Measurements from ENCODE around the gene CDK5RAP2. TPM values are rescaled to one million over a fixed set of nuclear protein-coding genes. Genes with fewer than 3 reads are reported as not detected.

The CDK5RAP2 gene
- polyA plus RNA-seq, 1 experiment, result 30.3 TPM

GRCh38 chr9:120398286-120398685 lies 181.7 kb downstream of the CDK5RAP2 start:
- no peak for TF ChIP-seq CTCF (IDR thresholded peaks at IDR 0.05; ENCODE audit: low read depth, low read length)
- POLR2A ChIA-PET, result no interaction called here
- no peak for DNase-seq (ENCODE audit: low read depth, low spot score)
- no peak overlapping the region for H3K27ac ChIP-seq (ENCODE audit: low read depth, low read length)
- H3K4me3 ChIP-seq (ENCODE audit: low read depth, low read length), result no peak overlapping the region
- no peaks in the 10 kb centered on the region for H3K27me3 ChIP-seq (ENCODE audit: control insufficient read depth, insufficient read depth, low read length)
- CTCF ChIA-PET, result no interaction called here
- no peaks in the 10 kb centered on the region for H3K9me3 ChIP-seq (ENCODE audit: control insufficient read depth, insufficient read depth, low read length)

- DNase-seq (ENCODE audit: low read depth, low spot score), result no peak
- POLR2A ChIA-PET, result no interaction called here
- CTCF ChIA-PET, result interaction anchor here (1.1 kb wide), 1 partner anchor 80 kb away, joined by 4 read pairs; no protein-coding TSS in a partner anchor
- Histone ChIP-seq H3K9me3 (ENCODE audit: control insufficient read depth, insufficient read depth, low read length) (no peaks in the 10 kb centered on the region), H3K27me3 (ENCODE audit: control insufficient read depth, insufficient read depth, low read length) (no peaks in the 10 kb centered on the region), H3K4me3 (ENCODE audit: low read depth, low read length) (no peak overlapping the region), H3K27ac (ENCODE audit: low read depth, low read length) (no peak overlapping the region)
- no peak for TF ChIP-seq CTCF (IDR thresholded peaks at IDR 0.05; ENCODE audit: low read depth, low read length)
These were observed 182.5 kb downstream of the CDK5RAP2 start for GRCh38 chr9:120397453-120397852.

GRCh38 chr9:120396931-120397330 lies 183.0 kb downstream of the CDK5RAP2 start:
- Histone ChIP-seq H3K27ac (ENCODE audit: low read depth, low read length) (no peak overlapping the region), H3K9me3 (ENCODE audit: control insufficient read depth, insufficient read depth, low read length) (no peaks in the 10 kb centered on the region), H3K4me3 (ENCODE audit: low read depth, low read length) (no peak overlapping the region), H3K27me3 (ENCODE audit: control insufficient read depth, insufficient read depth, low read length) (no peaks in the 10 kb centered on the region)
- no peak for DNase-seq (ENCODE audit: low read depth, low spot score)
- ChIA-PET CTCF (interaction anchor here (0.6 to 1.1 kb wide), 3 partner anchors 42 to 659 kb away, joined by 3 to 4 read pairs (median 3); no protein-coding TSS in a partner anchor), POLR2A (no interaction called here)
- no peak for TF ChIP-seq CTCF (IDR thresholded peaks at IDR 0.05; ENCODE audit: low read depth, low read length)

GRCh38 chr9:120396418-120396817 lies 183.5 kb downstream of the CDK5RAP2 start:
- H3K27ac ChIP-seq (ENCODE audit: low read depth, low read length), result no peak overlapping the region
- no peak for TF ChIP-seq CTCF (IDR thresholded peaks at IDR 0.05; ENCODE audit: low read depth, low read length)
- ChIA-PET CTCF (interaction anchor here (0.6 to 1.1 kb wide), 3 partner anchors 43 to 659 kb away, joined by 3 to 4 read pairs (median 3); no protein-coding TSS in a partner anchor), POLR2A (no interaction called here)
- no peaks in the 10 kb centered on the region for H3K9me3 ChIP-seq (ENCODE audit: control insufficient read depth, insufficient read depth, low read length)
- H3K4me3 ChIP-seq (ENCODE audit: low read depth, low read length), result no peak overlapping the region
- H3K27me3 ChIP-seq (ENCODE audit: control insufficient read depth, insufficient read depth, low read length), result no peaks in the 10 kb centered on the region
- DNase-seq (ENCODE audit: low read depth, low spot score), result no peak

GRCh38 chr9:120395376-120395775 lies 184.6 kb downstream of the CDK5RAP2 start:
- POLR2A ChIA-PET, result no interaction called here
- DNase-seq (ENCODE audit: low read depth, low spot score), result no peak
- Histone ChIP-seq H3K27ac (ENCODE audit: low read depth, low read length) (no peak overlapping the region), H3K9me3 (ENCODE audit: control insufficient read depth, insufficient read depth, low read length) (no peaks in the 10 kb centered on the region), H3K4me3 (ENCODE audit: low read depth, low read length) (no peak overlapping the region), H3K27me3 (ENCODE audit: control insufficient read depth, insufficient read depth, low read length) (no peaks in the 10 kb centered on the region)
- CTCF ChIA-PET, result interaction anchor here (1.3 kb wide), 1 partner anchor 82 kb away, joined by 4 read pairs; no protein-coding TSS in a partner anchor
- TF ChIP-seq CTCF (IDR thresholded peaks at IDR 0.05; ENCODE audit: low read depth, low read length), result no peak

Measured in AG04450 (cell line).